Measurements from ENCODE around the gene GDF2. TPM values are rescaled to one million over a fixed set of nuclear protein-coding genes. Genes with fewer than 3 reads are reported as not detected.

The GDF2 gene
- total and polyA plus RNA-seq, 2 of the 4 experiments (the other 2 are of a cell fraction): under 0.01 TPM; not detected in 1

DNA sequence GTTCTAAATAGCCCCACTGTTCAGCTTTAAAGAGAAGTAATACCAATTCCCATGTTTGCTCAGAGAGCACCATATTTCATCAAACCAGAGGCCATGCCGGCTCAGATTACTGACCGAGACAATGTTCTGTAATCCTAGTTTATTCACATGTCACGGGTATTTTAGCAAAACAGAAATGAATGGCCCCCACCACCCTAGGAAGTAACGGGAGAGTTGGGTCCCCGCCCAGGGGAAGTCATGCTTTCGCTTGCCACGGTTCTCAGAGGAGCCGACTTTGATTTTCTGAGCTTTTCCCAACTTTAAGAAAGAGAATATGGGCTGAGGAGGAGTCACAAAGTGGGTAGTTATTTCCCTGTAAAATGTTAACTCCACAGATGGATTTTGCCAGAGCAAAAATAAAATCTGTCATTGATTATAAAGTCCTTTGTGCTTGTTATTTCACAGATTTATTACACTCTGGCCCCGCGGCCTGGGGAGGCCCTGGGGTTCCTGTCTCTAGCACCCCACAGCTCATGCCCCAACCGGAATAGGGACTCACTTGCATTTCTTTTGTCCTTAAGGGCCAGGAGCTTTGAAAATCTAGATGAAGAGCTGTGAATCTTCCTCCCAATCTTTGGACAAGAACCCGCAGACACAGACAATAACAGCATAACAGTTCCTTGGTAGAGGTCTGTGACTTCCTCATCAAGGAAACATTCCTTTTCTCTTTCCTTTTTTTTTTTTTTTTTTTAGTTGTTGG, 25.9 kb upstream of the GDF2 start:
- DNase-seq (no peak), ATAC-seq (ENCODE audit: low read depth) (no peak)
- Histone ChIP-seq H3K79me1 (ENCODE audit: low read depth in 1 of 2, low read length in 2 of 2) (no peaks in the 10 kb centered on the region), H2BK15ac (ENCODE audit: low read depth, low read length) (no peak overlapping the region), H4K8ac (ENCODE audit: low read depth in 2 of 2, low read length in 2 of 2) (no peak overlapping the region), H3K9ac (ENCODE audit: low read depth, low read length) (no peak overlapping the region), H3K4ac (ENCODE audit: low read depth, low read length) (no peak overlapping the region), H3K4me3 (ENCODE audit: insufficient read depth, low read depth, low read length) (no peak overlapping the region), H3K4me1 (ENCODE audit: control insufficient read depth, insufficient read depth, low read length) (no peaks in the 10 kb centered on the region; the same call in 1 of the 2 replicates), H3K14ac (replicated peaks; ENCODE audit: low read depth, low read length) (no peak overlapping the region), H3K4me2 (ENCODE audit: low read depth, low read length) (no peak overlapping the region), H3K9me3 (ENCODE audit: control insufficient read depth, insufficient read depth, low read length) (no peaks in the 10 kb centered on the region; the same call in 1 of the 2 replicates), H3K56ac (ENCODE audit: extremely low read depth, insufficient read depth, low read length) (no peak overlapping the region), H2AK5ac (ENCODE audit: low read depth, low read length) (no peak overlapping the region), H4K5ac (ENCODE audit: low read depth, low read length) (no peak overlapping the region), H2AK9ac (replicated peaks; ENCODE audit: low read depth, low read length, poor library complexity) (no peak overlapping the region), H3K27me3 (ENCODE audit: control insufficient read depth, insufficient read depth, low read length) (peaks cover 74% of the 10 kb centered on the region), H4K91ac (ENCODE audit: insufficient read depth, low read depth, low read length) (no peak overlapping the region), H2BK20ac (ENCODE audit: low read depth, low read length) (no peak overlapping the region), H2BK5ac (ENCODE audit: low read depth, low read length, poor library complexity, severe bottlenecking) (no peak overlapping the region), H2AFZ (replicated peaks; ENCODE audit: low read length, poor library complexity) (no peak overlapping the region), H3K36me3 (ENCODE audit: control insufficient read depth, insufficient read depth, low read length) (no peaks in the 10 kb centered on the region), H3K18ac (ENCODE audit: low read depth, low read length) (no peak overlapping the region), H3K27ac (ENCODE audit: insufficient read depth, low read length) (no peak overlapping the region), H3K9me1 (ENCODE audit: insufficient read depth, low read length) (no peaks in the 10 kb centered on the region), H3K23ac (ENCODE audit: low read depth, low read length) (no peak overlapping the region), H2BK120ac (ENCODE audit: low read depth, low read length) (no peak overlapping the region), H4K20me1 (ENCODE audit: insufficient read depth, low read length) (no peaks in the 10 kb centered on the region)
- intact Hi-C loops (cut with micrococcal nuclease) (no loop called here), in situ Hi-C loops (cut with MboI; ENCODE audit: low sequenced_read_pairs) (no loop called here), dilution Hi-C loops (cut with HindIII; ENCODE audit: low sequenced_read_pairs, unreplicated experiment) (no loop called here)
- no CpG with 5 or more reads among the region's 12 CpGs for WGBS, 2 experiments (ENCODE audit: extremely low coverage in 2 of 2, insufficient read length in 1 of 2)
- CTCF ChIA-PET: interaction anchor here (1.2 kb wide), 1 partner anchor 16 kb away, joined by 3 read pairs; no protein-coding TSS in a partner anchor
- no TSS peak for BruUV-seq (replicated peaks)
- POLR2A ChIA-PET (ENCODE audit: unreplicated experiment): interaction anchor here (0.7 kb wide), 1 partner anchor 246 kb away, joined by 3 read pairs; no protein-coding TSS in a partner anchor
- TF ChIP-seq BHLHE40 (IDR thresholded peaks at IDR 0.05; ENCODE audit: low read depth, low read length): no peak
- TF ChIP-seq MAFK (IDR thresholded peaks at IDR 0.05; ENCODE audit: low read depth, low read length): no peak
- no peak for TF ChIP-seq CTCF (conservative IDR thresholded peaks at IDR 0.05; ENCODE audit: low read depth, low read length)
- TF ChIP-seq SMC3 (IDR thresholded peaks at IDR 0.05; ENCODE audit: low read depth, low read length): no peak
- TF ChIP-seq MXI1 (IDR thresholded peaks at IDR 0.05; ENCODE audit: borderline replicate concordance, low read depth, low read length): no peak
- TF ChIP-seq CHD1 (IDR thresholded peaks at IDR 0.05; ENCODE audit: low read depth, low read length): no peak
- no peak for TF ChIP-seq NFE2L2 (IDR thresholded peaks at IDR 0.05; ENCODE audit: low read depth, low read length)
